Measurements from ENCODE around the gene SHLD1.

GRCh38 chr20:5843054-5843592 lies 92.9 kb downstream of the SHLD1 start:
- no peak for TF ChIP-seq SUZ12 (IDR thresholded peaks at IDR 0.05; ENCODE audit: extremely low read depth, insufficient read depth, insufficient read length)
- no peak for TF ChIP-seq YY1 (IDR thresholded peaks at IDR 0.05; ENCODE audit: insufficient read depth, insufficient read length)
